GM21390 (cell line): ENCODE data around the gene WASF1.
"Not testable (repeated sequence)": the region's sequence is repeated elsewhere in the genome, so short reads cannot be mapped to it uniquely, and the experiment has no call there.

Experiments
- ATAC-seq: cut with Tn5 transposase; IDR thresholded peaks from one replicate; pipeline ENCODE4 v1.9.1; 2021; ENCODE audit not compliant: unreplicated experiment

WASF1 gene

DNA sequence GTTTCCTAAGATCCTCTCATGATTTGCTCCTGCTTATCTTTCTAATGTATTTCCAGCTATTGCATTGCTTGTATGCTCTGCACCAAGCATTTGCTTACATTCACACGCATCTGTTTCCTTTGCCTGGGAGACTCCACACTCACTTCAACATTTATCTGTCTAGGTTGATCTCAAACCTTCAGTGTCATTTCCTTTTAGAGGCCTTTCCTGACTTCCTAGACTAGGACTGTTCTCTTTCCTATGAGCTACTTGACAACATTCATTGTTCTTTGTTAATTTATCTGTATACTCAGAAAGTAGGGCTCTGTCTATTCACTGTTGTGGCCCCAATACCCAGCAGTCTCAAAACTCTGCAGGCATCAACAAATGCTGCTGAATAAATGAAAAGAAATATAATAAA is 84.4 kb downstream of the WASF1 start:
- ATAC-seq: no peak

DNA sequence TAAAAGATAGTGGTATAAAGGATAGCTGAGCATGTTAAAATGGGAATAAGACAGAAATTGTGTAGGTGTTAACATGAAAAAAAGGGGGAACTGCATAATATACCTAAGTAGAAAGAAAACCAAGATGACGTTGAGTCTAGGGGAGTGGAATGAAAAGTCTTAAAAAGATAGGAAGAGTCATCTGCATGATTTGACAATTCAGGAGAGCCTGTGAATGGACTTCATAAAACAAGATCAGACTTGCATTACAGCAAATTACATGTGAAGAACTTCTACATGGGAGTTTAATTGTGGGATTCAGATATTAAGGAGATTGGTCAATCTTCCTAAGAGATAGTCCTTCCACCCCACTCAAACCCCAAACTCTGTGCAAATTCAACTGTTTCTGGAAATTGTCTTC is 85.5 kb downstream of the WASF1 start:
- ATAC-seq: no peak

DNA sequence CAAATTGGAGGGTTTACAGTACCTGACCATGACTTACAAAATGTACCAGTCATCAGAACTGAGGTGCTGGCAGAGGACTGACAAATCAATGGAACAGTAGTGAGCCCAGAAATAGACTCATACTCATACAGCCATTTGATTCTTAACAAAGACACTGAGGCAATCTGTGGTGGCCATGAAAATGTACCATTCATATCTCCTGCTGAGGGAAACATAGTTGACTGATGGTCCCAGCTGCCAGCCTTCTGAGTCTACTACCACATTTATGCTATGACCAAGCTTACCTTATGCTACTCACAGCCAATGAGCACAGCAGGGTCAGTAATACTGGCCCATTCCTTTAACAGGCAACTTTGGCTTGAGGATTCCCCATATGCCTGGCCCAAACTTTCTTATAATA is 88.6 kb downstream of the WASF1 start:
- no peak for ATAC-seq

- ATAC-seq: no peak
Observed at GRCh38 chr6:110089323-110089722, 90.1 kb downstream of the WASF1 start.

- no peak for ATAC-seq
Observed at GRCh38 chr6:110085285-110085684, 94.2 kb downstream of the WASF1 start.

DNA sequence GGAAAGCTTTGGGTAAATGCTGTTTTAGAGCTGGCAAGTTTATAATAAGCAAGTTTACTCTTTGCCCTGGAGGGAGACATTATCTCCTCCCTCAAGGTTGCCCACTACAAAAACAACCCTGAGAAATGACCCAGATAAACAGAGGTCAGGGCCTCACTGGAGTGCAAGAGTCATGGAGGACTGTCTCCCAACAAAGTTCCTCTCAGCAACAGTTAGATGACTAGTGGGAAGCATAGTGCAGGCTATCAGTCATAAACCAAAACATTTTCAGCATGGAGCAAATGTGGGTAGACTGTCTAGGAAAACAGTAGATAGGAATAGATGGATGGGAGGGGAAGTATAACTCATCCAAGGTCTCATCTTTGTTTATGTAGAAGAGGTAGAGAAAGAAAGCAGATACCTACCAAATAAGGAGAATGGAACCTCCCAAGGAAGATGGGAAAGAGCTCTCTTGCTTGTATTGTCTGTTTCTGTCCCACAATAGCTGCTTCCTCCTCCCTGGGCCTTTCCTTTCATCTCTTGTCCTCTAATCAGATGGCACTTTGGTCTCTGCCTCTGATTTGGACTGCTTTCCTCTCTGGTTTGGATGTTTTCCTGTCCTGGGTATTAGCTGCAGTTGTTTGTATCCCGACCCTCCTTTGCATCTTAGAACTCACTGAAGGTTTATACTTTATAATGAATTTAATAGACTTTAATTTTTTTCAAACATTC is 95.4 kb downstream of the WASF1 start:
- ATAC-seq: no peak

GRCh38 chr6:110075406-110075805 is 104.1 kb downstream of the WASF1 start:
- ATAC-seq: no peak

GRCh38 chr6:110073474-110073873 is 106.0 kb downstream of the WASF1 start:
- ATAC-seq: not testable (repeated sequence)

- no peak for ATAC-seq
Observed at GRCh38 chr6:110068592-110068967, 110.9 kb downstream of the WASF1 start.

DNA sequence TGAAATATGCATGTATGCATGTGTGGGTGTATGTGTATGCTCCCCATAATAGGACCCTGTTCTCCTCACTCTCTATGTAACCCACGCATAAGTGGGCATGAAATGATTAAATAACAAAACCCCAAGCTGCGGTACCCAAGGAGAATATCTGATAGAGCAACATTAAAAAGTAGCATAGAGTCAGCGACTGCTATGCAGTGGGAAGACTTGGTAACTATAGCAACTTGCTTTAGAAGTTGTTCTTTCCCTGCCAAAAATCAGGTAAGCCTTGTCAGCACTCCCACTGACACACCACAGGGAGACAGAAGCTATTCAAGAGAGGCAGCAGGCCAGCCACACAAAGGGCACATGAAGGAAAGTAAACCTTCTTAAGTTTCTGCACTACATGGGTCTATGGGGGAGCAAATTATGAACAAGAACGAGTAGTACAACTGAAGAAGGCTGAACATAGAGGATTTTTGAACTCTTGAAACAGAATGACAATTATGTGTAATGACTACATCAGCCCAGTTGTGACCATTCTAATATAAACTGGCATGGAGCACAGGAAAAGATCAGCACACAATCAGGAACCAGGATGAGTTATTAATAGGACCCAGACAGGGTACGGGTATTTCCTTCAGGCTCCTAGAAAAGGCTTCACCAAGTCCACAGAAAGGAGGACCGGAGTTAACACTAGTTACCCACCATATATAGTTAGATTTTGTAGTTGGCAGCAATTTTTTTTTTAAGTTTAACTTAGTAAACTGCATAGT is 111.5 kb downstream of the WASF1 start:
- ATAC-seq: no peak

DNA sequence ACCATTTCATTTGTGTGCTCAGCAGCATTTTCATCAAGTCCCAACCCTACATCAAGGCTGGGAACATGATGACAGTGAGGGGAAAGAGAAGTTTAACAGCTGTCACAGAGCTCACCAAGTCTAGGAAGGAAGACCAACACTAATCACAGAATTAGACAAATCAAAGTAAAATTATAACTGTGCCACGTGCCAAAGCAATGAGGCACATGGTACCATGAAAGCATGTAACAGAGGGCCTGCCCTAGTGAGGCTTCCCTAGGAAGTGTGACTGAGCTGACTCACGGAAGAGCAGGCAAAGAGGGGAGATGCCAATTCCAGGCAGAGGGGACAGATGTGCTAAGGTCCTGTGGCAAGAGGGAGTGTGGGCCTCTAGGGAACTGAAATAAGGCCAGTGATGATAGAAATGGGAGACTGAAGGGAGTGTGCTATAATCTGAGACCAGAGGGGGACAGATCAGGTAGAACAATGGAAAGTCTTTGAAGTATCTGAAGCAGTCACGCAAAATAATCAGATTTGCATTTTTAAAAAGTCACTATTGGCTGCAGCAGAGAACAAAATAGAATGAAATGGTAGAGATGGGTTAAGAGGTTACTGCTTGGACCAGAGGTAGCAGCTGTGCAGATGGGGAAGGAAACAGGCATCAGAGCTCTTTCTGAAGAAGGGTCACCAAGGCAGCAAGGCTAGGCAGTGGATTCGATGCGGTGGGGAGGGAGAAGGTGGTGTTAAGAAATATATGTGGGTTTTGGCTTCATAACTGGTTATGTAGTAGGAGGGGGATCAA is 114.5 kb downstream of the WASF1 start:
- ATAC-seq: no peak

DNA sequence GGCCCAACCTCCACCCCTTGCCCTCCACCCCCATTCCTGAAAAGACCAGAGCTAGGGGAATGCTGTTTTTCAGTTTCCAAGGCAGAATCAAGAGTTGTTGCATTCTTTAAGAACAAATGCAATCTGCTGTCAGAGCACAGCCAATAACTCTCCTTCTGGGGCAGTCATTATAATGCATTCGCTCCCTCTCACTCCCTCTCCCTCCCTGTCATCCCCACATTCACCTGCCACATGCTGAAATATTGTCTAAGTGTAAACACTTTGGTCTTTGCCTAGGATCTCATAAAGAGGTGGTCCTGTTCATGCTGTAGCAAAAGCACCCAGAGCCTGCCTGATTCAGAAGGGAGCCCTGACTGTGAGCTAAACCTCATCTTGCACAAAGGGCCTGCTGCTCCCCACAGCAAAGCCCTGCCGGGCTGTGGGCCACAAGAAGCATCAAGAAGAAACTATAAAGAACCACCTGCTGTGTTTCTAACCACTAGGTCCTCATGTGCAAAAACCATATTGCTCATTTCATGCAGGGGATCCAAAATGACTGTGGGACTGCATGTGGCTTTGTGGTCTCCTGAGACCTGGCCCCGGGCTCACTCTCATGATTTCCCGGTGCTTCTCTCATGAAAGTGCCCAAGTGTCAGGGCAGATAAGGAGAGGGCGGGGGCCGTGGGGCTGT is 115.7 kb downstream of the WASF1 start:
- peak; percentile 61 for ATAC-seq

DNA sequence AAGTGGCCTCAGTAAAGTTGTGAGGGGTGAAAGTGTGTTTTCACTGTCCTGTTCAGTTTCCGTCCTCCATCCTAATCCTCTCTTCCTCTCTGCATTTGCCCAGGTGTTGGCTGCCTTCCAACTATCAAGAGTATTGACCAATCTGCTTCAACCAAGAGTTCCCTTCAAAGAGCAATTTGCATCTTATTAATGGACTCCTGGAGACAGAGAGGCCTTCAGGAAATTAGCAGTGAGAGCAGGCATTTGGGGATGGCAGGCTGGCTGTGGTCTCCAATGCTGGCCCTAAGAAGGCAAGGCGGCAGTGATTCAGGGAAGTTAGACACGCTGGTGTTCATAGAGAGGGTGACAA is 124.1 kb downstream of the WASF1 start:
- ATAC-seq: no peak

DNA sequence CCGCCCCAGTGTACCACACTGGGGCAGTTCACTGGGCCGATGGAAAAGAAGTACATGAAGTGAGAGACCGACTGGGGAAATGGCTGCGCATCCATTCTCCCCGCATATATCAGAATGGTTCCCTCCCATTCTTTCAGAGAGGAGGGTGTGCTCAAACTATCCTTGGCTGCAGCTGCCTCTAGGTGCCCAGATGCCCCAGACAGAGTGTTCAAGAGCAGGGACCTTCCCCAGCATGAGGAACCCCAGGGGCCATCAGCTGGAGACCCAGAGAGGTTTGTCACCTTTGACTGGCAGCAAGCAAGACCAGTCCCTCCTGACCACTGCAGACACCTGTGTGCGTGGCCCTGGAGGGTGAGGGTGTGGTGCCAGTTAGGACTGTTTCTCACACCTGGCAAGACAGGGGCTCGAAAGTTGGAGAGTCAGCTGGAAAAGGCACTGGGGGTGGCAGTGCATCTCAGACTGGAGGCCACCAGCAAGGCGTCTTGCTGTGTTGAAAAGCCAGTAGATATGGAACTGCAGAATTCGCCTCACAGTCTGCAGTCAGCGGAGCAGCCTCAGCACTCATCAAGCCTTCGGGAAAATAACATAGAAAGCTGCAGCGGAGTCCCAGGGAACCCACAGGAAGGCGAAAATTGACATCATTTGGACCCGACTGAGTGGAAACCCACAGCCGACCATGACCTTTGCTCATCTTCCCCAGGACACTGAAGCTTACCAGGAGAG is 124.6 kb downstream of the WASF1 start:
- ATAC-seq: no peak

DNA sequence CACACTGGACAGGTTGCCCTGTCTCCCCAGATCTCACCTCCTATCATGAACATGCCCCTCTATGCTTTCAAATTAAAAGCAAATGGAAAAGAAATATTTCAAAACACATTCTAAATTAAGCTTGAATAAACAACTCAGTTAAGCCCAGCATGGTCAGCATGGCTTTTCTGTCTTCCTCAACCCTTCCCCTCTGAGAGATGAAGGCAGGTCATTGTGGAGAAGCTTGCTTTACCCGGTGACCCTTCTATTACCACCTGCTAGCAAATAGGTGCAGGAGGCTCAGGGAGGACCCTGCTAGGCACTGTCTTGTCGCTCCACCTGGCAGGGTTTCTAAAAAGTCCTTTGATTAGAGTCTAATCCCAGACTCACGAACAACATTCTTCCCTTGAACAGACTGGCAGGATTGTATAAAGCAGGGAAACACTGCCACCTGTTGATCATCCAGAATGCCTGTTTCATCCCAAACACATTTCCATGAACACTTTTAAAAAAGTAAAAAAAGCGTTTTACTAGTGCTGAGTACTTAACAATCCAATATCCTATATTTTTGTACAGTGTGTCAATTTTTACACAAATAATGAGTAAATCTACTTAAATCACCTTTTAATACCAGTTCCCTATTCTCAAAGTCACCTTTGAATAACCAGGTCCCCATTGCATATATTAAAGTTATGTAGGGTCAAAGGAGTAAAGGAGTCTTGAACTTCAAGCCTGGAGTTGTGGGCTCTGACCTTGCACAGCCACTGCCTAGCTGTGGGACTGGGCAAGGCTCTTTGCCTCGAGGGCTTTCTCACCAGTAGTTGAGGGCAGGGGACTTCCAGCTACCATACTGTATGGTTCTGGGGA is 125.9 kb downstream of the WASF1 start:
- ATAC-seq: no peak

DNA sequence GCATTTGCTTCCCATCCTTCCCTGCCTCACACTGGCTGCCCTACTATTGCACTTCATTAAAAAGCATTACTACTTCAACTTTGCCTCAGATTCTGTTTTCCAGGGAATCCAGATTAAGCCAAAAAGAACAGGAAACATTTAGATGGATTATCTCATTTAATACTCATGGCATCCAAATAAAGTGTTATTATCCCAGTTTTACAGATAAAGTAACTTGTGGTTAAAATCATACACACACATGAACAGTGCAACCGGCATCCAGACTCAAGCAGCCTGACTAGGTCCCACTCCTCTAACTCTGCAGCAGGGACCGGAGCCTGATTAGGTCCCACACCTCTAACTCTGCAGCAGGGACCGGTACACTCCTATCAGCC is 129.0 kb downstream of the WASF1 start:
- no peak for ATAC-seq
